Transverse colon (tissue), 4 donors: ENCODE results near the gene PBX1.

Experiments used
- CTCF ChIP-seq, 5 experiments: fragments of 200-600 bp in 3 of 5; fragments of 450-650 bp in 2 of 5; sonication (generic) in 3 of 5; IDR thresholded peaks; 1 replicate in 2 of 5; 2 replicates in 3 of 5; pipeline ENCODE4 v1.5.1; 2016 to 2017; ENCODE audit warnings: antibody characterized with exemption in 5 of 5, inconsistent platforms in 3 of 5, mild to moderate bottlenecking in 2 of 5, moderate library complexity in 1 of 5
- POLR2A ChIP-seq: fragments of 450-650 bp; IDR thresholded peaks from one replicate; pipeline ENCODE4 v1.6.1; 2016; ENCODE audit warnings: antibody characterized with exemption, mild to moderate bottlenecking, moderate library complexity
- POLR2AphosphoS5 ChIP-seq, 3 donors: sonication (generic); formaldehyde crosslinking; IDR thresholded peaks; one replicate each; pipeline ENCODE4 v1.6.1; 2016; ENCODE audit warnings: antibody characterized with exemption in 3 of 3

- TF ChIP-seq CTCF (IDR thresholded peaks at IDR 0.05) (no peak), POLR2A (no peak), POLR2AphosphoS5 (IDR thresholded peaks at IDR 0.05) (peak in 1 of 3 donors; percentile 29)
Measured at GRCh38 chr1:164647211-164647610, 88.2 kb downstream of the PBX1 start.
